HepG2 (cell line): ENCODE results near the gene CTIF. TPM values are rescaled to one million over a fixed set of nuclear protein-coding genes. Genes with fewer than 3 reads are reported as not detected.

Experiments
- ATAC-seq: fragments of 200-7000 bp; cut with Tn5 transposase; 3 replicates; pipeline ENCODE4 v1.9.1; 2020; ENCODE audit warnings: mild to moderate bottlenecking, moderate library complexity
- BruUV-seq: library from RNA; stranded (reverse); fragments of 400-500 nt; replicated peaks from 2 replicates; lab custom pipeline; 2021; lab: Mats Ljungman, UMichigan
- CTCF ChIA-PET: fragments of 300-600 bp; formaldehyde crosslinking; extraction: SDS; loops from one replicate; lab custom pipeline; 2021; ENCODE audit warnings: low total read pairs, inconsistent platforms, low intra/inter-chr PET ratio; lab: Yijun Ruan, JAX
- POLR2A ChIA-PET: fragments of 350-600 bp; sonication (Branson Sonifier 250); formaldehyde crosslinking; loops from one replicate; lab custom pipeline; 2020; ENCODE audit warnings: antibody characterized with exemption, inconsistent platforms; lab: Yijun Ruan, JAX
- DNase-seq: peaks from one replicate; pipeline ENCODE4 v3.0.0-alpha.2; 2015; ENCODE audit warnings: low spot score
- FAIRE-seq: peaks from 3 replicates; lab custom pipeline; 2011; peaks lifted over from hg19 to GRCh38; lab: Jason Lieb, UNC
- H2AFZ ChIP-seq: one replicate; pipeline ENCODE4 v1.6.1; 2011; ENCODE audit warnings: low read length, inconsistent platforms
- H3K27ac ChIP-seq: fragments of 300-600 bp; 3 replicates; pipeline ENCODE4 v1.8.0; 2011; ENCODE audit warnings: mixed run types, mild to moderate bottlenecking, mixed read lengths, low read length, inconsistent platforms; ENCODE audit not compliant: insufficient read depth; ENCODE audit errors: extremely low read length
- H3K27me3 ChIP-seq, 2 experiments: fragments of 200-600 bp in 1 of 2; 2 replicates in 1 of 2; 3 replicates in 1 of 2; pipeline versions ENCODE4 v1.6.0 to v1.8.0; 2011; ENCODE audit warnings: low read length in 2 of 2, mild to moderate bottlenecking in 2 of 2, moderate library complexity in 2 of 2, inconsistent platforms in 1 of 2; ENCODE audit not compliant: insufficient read depth in 2 of 2, control insufficient read depth in 1 of 2
- H3K36me3 ChIP-seq, 2 experiments: fragments of 200-600 bp in 1 of 2; replicated peaks in 1 of 2; 2 replicates in 1 of 2; 3 replicates in 1 of 2; pipeline versions ENCODE4 v1.5.1 to v1.8.0; 2011; ENCODE audit warnings: low read length in 2 of 2, inconsistent platforms in 1 of 2; ENCODE audit not compliant: insufficient read depth in 2 of 2, control insufficient read depth in 1 of 2
- H3K4me1 ChIP-seq: 2 replicates; pipeline ENCODE4 v1.5.1; 2012; ENCODE audit warnings: low read length, inconsistent platforms; ENCODE audit not compliant: insufficient read depth
- H3K4me2 ChIP-seq: 2 replicates; pipeline ENCODE4 v1.6.0; 2011; ENCODE audit warnings: low read depth, low read length, inconsistent platforms
- H3K4me3 ChIP-seq, 3 experiments: fragments of 200-600 bp in 1 of 3; sonication (generic), shearing (Covaris generic) in 1 of 3; replicated peaks in 1 of 3; 2 replicates each; pipeline ENCODE4 v1.5.1; 2011 to 2016; ENCODE audit warnings: low read length in 3 of 3, inconsistent platforms in 2 of 3, low read depth in 2 of 3, mild to moderate bottlenecking in 2 of 3, control low read depth in 1 of 3, mixed read lengths in 1 of 3; ENCODE audit not compliant: insufficient read depth in 1 of 3
- H3K79me2 ChIP-seq: one replicate; pipeline ENCODE4 v1.6.1; 2011; ENCODE audit warnings: low read length, inconsistent platforms; ENCODE audit not compliant: insufficient read depth
- H3K9ac ChIP-seq: 2 replicates; pipeline ENCODE4 v1.6.0; 2011; ENCODE audit warnings: mild to moderate bottlenecking, low read depth, low read length, inconsistent platforms; ENCODE audit not compliant: insufficient read depth
- H3K9me3 ChIP-seq: 2 replicates; pipeline ENCODE4 v1.5.1; 2012; ENCODE audit warnings: mild to moderate bottlenecking, low read length
- H4K20me1 ChIP-seq: 2 replicates; pipeline ENCODE4 v1.6.0; 2011; ENCODE audit warnings: inconsistent platforms, mild to moderate bottlenecking, low read length, moderate library complexity; ENCODE audit not compliant: insufficient read depth
- ARNT2 ChIP-seq: sonication (generic); formaldehyde crosslinking; IDR thresholded peaks from 2 replicates; pipeline ENCODE4 v1.8.0; 2022; ENCODE audit warnings: mild to moderate bottlenecking, low read depth, missing genetic modification reagents, moderate library complexity
- HINFP ChIP-seq: sonication (generic); formaldehyde crosslinking; IDR thresholded peaks from 2 replicates; pipeline ENCODE4 v1.4.0; 2020; ENCODE audit warnings: low read depth, mild to moderate bottlenecking, missing genetic modification reagents
- HMGXB3 ChIP-seq: sonication (generic); formaldehyde crosslinking; IDR thresholded peaks from 2 replicates; pipeline ENCODE4 v1.4.0; 2020; ENCODE audit warnings: missing genetic modification reagents, borderline replicate concordance
- HNF1A ChIP-seq, 2 experiments: sonication (generic) in 1 of 2; formaldehyde crosslinking in 1 of 2; IDR thresholded peaks; 2 replicates each; pipeline versions ENCODE4 v1.4.0 to v1.6.1; 2016 to 2020; ENCODE audit warnings: borderline replicate concordance in 1 of 2, low read depth in 1 of 2, mild to moderate bottlenecking in 1 of 2, missing genetic modification reagents in 1 of 2
- KAT2B ChIP-seq: fragments of 150-350 bp; IDR thresholded peaks from 2 replicates; pipeline ENCODE4 v1.6.1; 2014; ENCODE audit warnings: low read depth, low read length, borderline replicate concordance
- MAFF ChIP-seq: IDR thresholded peaks from 2 replicates; pipeline ENCODE4 v1.6.1; 2011; ENCODE audit warnings: low read depth, low read length, improper control_type of control experiment
- MAFK ChIP-seq, 2 experiments: IDR thresholded peaks in 1 of 2; conservative IDR thresholded peaks in 1 of 2; 2 replicates each; pipeline ENCODE4 v1.6.1; 2011; ENCODE audit warnings: improper control_type of control experiment in 2 of 2, low read length in 2 of 2
- ONECUT2 ChIP-seq: sonication (generic); formaldehyde crosslinking; IDR thresholded peaks from 2 replicates; pipeline ENCODE4 v1.4.0; 2020; ENCODE audit warnings: missing genetic modification reagents
- ZFP36L2 ChIP-seq: sonication (generic); formaldehyde crosslinking; IDR thresholded peaks from 2 replicates; pipeline ENCODE4 v1.4.0; 2020; ENCODE audit warnings: missing genetic modification reagents
- ZNF569 ChIP-seq: sonication (generic); formaldehyde crosslinking; IDR thresholded peaks from 2 replicates; pipeline ENCODE4 v1.5.0; 2020; ENCODE audit warnings: mild to moderate bottlenecking, missing genetic modification reagents, moderate library complexity, borderline replicate concordance
- WGBS: methylation state at CpG from one replicate; pipeline ENCODE4 v1.1.6; 2017; ENCODE audit warnings: low lambda C conversion rate; 5-methylcytosine and 5-hydroxymethylcytosine counted together
- in situ Hi-C: cut with HindIII; loops from 2 replicates; pipeline ENCODE4 v1.10.0; 2017; ENCODE audit warnings: low pct_unique_long_range_greater_than_20kb; ENCODE audit not compliant: extremely low pct_ligation_motif_present
- intact Hi-C: fragments of 100-400 bp; cut with micrococcal nuclease; formaldehyde crosslinking; loops from one replicate; pipeline ENCODE4 v1.10.0; 2022; ENCODE audit not compliant: unreplicated experiment
- polyA plus RNA-seq, 8 experiments: library from polyadenylated mRNA; depleted of rRNA in 3 of 8; stranded (reverse) in 7 of 8; unstranded in 1 of 8; fragments of >200 nt; fragmentation: Illumina TruSeq in 4 of 8; extraction: Trizol in 4 of 8; gene quantifications; 2 replicates each; pipeline versions ENCODE4 v1.2.1 to v1.2.3, GENCODE V29; 2011 to 2016; ENCODE audit warnings: low read depth in 4 of 8, missing spikeins in 1 of 8, mixed read lengths in 1 of 8; ENCODE audit not compliant: insufficient read depth in 1 of 8
- total RNA-seq, 5 experiments: library from RNA; depleted of rRNA; stranded (reverse); fragments of >200 nt; fragmentation: Illumina TruSeq; extraction: Trizol; gene quantifications; 2 replicates each; pipeline ENCODE4 v1.2.3, GENCODE V29; 2016; ENCODE audit warnings: low read depth in 1 of 5

CTIF gene
- total and polyA plus RNA-seq, 2 of the 13 experiments (the other 11 are each of a cell fraction or from before 2014, with no cell fraction given), result 18.2 to 28.0 TPM

- TF ChIP-seq HNF1A (IDR thresholded peaks at IDR 0.05; ENCODE audit: low read depth) (no peak), HNF1A (CRISPR knock-in tag; IDR thresholded peaks at IDR 0.05; ENCODE audit: borderline replicate concordance) (no peak)
These were observed 252.2 kb downstream of the CTIF start (continued) for GRCh38 chr18:48790869-48791635.

- no peak for FAIRE-seq
- Histone ChIP-seq H2AFZ (no peak overlapping the region), H4K20me1 (no peaks in the 10 kb centered on the region), H3K79me2 (no peaks in the 10 kb centered on the region), H3K36me3 (peaks cover 2 to 35% of the 10 kb centered on the region in 2 experiments; a peak in 3 of 5 replicates), H3K9ac (no peak overlapping the region), H3K27ac (no peak overlapping the region), H3K4me1 (no peaks in the 10 kb centered on the region), H3K27me3 (no peaks in the 10 kb centered on the region), H3K4me3 (no peak overlapping the region), H3K9me3 (no peaks in the 10 kb centered on the region), H3K4me2 (no peak overlapping the region)
- no peak for DNase-seq
- no TSS peak for BruUV-seq
- ChIA-PET CTCF (no interaction called here), POLR2A (no interaction called here)
- intact Hi-C loops, result no loop called here
- TF ChIP-seq MAFK (conservative IDR thresholded peaks at IDR 0.05 in 1 of 2, IDR thresholded peaks at IDR 0.05 in 1 of 2; ENCODE audit: low read length in 2 of 2) (peak; percentile 57 to 76), HINFP (CRISPR knock-in tag) (no peak), ONECUT2 (CRISPR knock-in tag) (no peak), KAT2B (no peak), HMGXB3 (no peak), ARNT2 (CRISPR knock-in tag) (no peak), ZFP36L2 (no peak), ZNF569 (CRISPR knock-in tag) (no peak), MAFF (peak; percentile 60)
- in situ Hi-C loops, result no loop called here
- 92% methylated on average over 4 of the region's 4 CpGs for WGBS
- ATAC-seq, result no peak
These were observed 252.8 kb downstream of the CTIF start for GRCh38 chr18:48791636-48792105.
